H9 (cell line): Measurements from ENCODE around the gene PRKAG3. TPM values are rescaled to one million over a fixed set of nuclear protein-coding genes. Genes with fewer than 3 reads are reported as not detected.

ENCODE experiments used
- DNase-seq: peaks from one replicate; pipeline ENCODE4 v3.0.0-alpha.2; 2017
- H2AFZ ChIP-seq: one replicate; pipeline ENCODE4 v1.6.1; 2013; ENCODE audit warnings: mild to moderate bottlenecking, low read length, control low read depth, moderate library complexity
- H2AK5ac ChIP-seq: 2 replicates; pipeline ENCODE4 v1.6.1; 2013; ENCODE audit warnings: low read length, control low read depth, mixed read lengths; ENCODE audit not compliant: insufficient read length
- H2BK120ac ChIP-seq: one replicate; pipeline ENCODE4 v1.6.1; 2013; ENCODE audit warnings: low read depth, mild to moderate bottlenecking, low read length, control low read depth, inconsistent platforms; ENCODE audit not compliant: poor library complexity, severe bottlenecking
- H2BK12ac ChIP-seq: 2 replicates; pipeline ENCODE4 v1.6.1; 2013; ENCODE audit warnings: low read length, control low read depth, mixed read lengths, low read depth; ENCODE audit not compliant: insufficient read length
- H2BK15ac ChIP-seq: 2 replicates; pipeline ENCODE4 v1.6.1; 2013; ENCODE audit warnings: low read depth, low read length, control low read depth
- H2BK20ac ChIP-seq: one replicate; pipeline ENCODE4 v1.6.1; 2013; ENCODE audit warnings: low read depth, mild to moderate bottlenecking, low read length, control low read depth, inconsistent platforms; ENCODE audit not compliant: poor library complexity, severe bottlenecking
- H2BK5ac ChIP-seq: 2 replicates; pipeline ENCODE4 v1.6.1; 2013; ENCODE audit warnings: low read length, control low read depth, mixed read lengths; ENCODE audit not compliant: insufficient read length
- H3K14ac ChIP-seq: 2 replicates; pipeline ENCODE4 v1.6.1; 2013; ENCODE audit warnings: low read length, control low read depth; ENCODE audit not compliant: insufficient read depth
- H3K18ac ChIP-seq: 2 replicates; pipeline ENCODE4 v1.6.1; 2013; ENCODE audit warnings: low read depth, mild to moderate bottlenecking, mixed read lengths, low read length, control low read depth; ENCODE audit not compliant: insufficient read length
- H3K23ac ChIP-seq: 2 replicates; pipeline ENCODE4 v1.6.1; 2013; ENCODE audit warnings: low read length, control low read depth, mixed read lengths, low read depth; ENCODE audit not compliant: insufficient read length
- H3K23me2 ChIP-seq: 2 replicates; pipeline ENCODE4 v1.6.1; 2013; ENCODE audit warnings: low read depth, mild to moderate bottlenecking, mixed read lengths, low read length, control low read depth; ENCODE audit not compliant: insufficient read length, poor library complexity, severe bottlenecking
- H3K27ac ChIP-seq: 2 replicates; pipeline ENCODE4 v1.5.1; 2013; ENCODE audit warnings: low read length, control low read depth, mixed read lengths, low read depth; ENCODE audit not compliant: insufficient read length
- H3K27me3 ChIP-seq: 2 replicates; pipeline ENCODE4 v1.6.1; 2013; ENCODE audit warnings: low read length, control low read depth, inconsistent platforms; ENCODE audit not compliant: insufficient read depth
- H3K4ac ChIP-seq: 2 replicates; pipeline ENCODE4 v1.6.1; 2013; ENCODE audit warnings: low read depth, mild to moderate bottlenecking, control low read depth, inconsistent platforms, low read length, moderate library complexity
- H3K4me1 ChIP-seq: 2 replicates; pipeline ENCODE4 v1.6.1; 2013; ENCODE audit warnings: low read length, control low read depth, inconsistent platforms; ENCODE audit not compliant: insufficient read depth
- H3K4me2 ChIP-seq: 2 replicates; pipeline ENCODE4 v1.6.1; 2013; ENCODE audit warnings: low read length, control low read depth, mixed read lengths; ENCODE audit not compliant: insufficient read length, insufficient read depth
- H3K56ac ChIP-seq: 2 replicates; pipeline ENCODE4 v1.6.1; 2013; ENCODE audit warnings: low read depth, mild to moderate bottlenecking, mixed read lengths, low read length, control low read depth; ENCODE audit not compliant: insufficient read length
- H3K79me1 ChIP-seq: 2 replicates; pipeline ENCODE4 v1.6.1; 2013; ENCODE audit warnings: low read depth, mild to moderate bottlenecking, moderate library complexity, low read length, control low read depth, inconsistent platforms; ENCODE audit not compliant: insufficient read depth, poor library complexity, severe bottlenecking
- H3K79me2 ChIP-seq: 2 replicates; pipeline ENCODE4 v1.6.1; 2013; ENCODE audit warnings: low read length, control low read depth, inconsistent platforms; ENCODE audit not compliant: insufficient read depth
- H3K9ac ChIP-seq: 2 replicates; pipeline ENCODE4 v1.6.1; 2013; ENCODE audit warnings: low read length, control low read depth, mixed read lengths; ENCODE audit not compliant: insufficient read length; ENCODE audit errors: extremely low read depth
- H3K9me3 ChIP-seq: one replicate; pipeline ENCODE4 v1.6.1; 2013; ENCODE audit warnings: low read depth, low read length, inconsistent platforms; ENCODE audit not compliant: control insufficient read depth
- H3T11ph ChIP-seq: one replicate; pipeline ENCODE4 v1.6.1; 2013; ENCODE audit warnings: mild to moderate bottlenecking, low read length, control low read depth, inconsistent platforms
- H4K20me1 ChIP-seq: one replicate; pipeline ENCODE4 v1.6.1; 2013; ENCODE audit not compliant: control insufficient read depth, insufficient read length, insufficient read depth
- H4K5ac ChIP-seq: 2 replicates; pipeline ENCODE4 v1.6.1; 2013; ENCODE audit warnings: low read depth, mild to moderate bottlenecking, mixed read lengths, low read length, control low read depth; ENCODE audit not compliant: insufficient read length
- H4K8ac ChIP-seq: replicated peaks from 2 replicates; pipeline ENCODE4 v1.6.1; 2013; ENCODE audit warnings: low read length, control low read depth, mixed read lengths, low read depth; ENCODE audit not compliant: insufficient read length
- H4K91ac ChIP-seq: 2 replicates; pipeline ENCODE4 v1.6.1; 2013; ENCODE audit warnings: low read depth, mild to moderate bottlenecking, moderate library complexity, mixed read lengths, low read length, control low read depth; ENCODE audit not compliant: insufficient read length
- H3K27ac Mint-ChIP-seq, 3 experiments: 2 replicates in 2 of 3; 3 replicates in 1 of 3; pipeline ENCODE4 v1.8.0; 2020 to 2021; ENCODE audit warnings: mixed read lengths in 3 of 3, mild to moderate bottlenecking in 1 of 3, moderate library complexity in 1 of 3
- H3K27me3 Mint-ChIP-seq: 2 replicates; pipeline ENCODE4 v1.8.0; 2021; ENCODE audit warnings: low read depth, mild to moderate bottlenecking, moderate library complexity, mixed read lengths
- H3K36me3 Mint-ChIP-seq, 3 experiments: 2 replicates in 2 of 3; 3 replicates in 1 of 3; pipeline ENCODE4 v1.8.0; 2020 to 2021; ENCODE audit warnings: low read depth in 3 of 3, mixed read lengths in 3 of 3; ENCODE audit not compliant: insufficient read depth in 1 of 3
- H3K4me1 Mint-ChIP-seq, 2 experiments: 2 replicates each; pipeline ENCODE4 v1.8.0; 2020; ENCODE audit warnings: mixed read lengths in 2 of 2
- H3K4me3 Mint-ChIP-seq, 2 experiments: 2 replicates in 1 of 2; 3 replicates in 1 of 2; pipeline ENCODE4 v1.8.0; 2020 to 2021; ENCODE audit warnings: mild to moderate bottlenecking in 2 of 2, mixed read lengths in 2 of 2, moderate library complexity in 1 of 2
- H3K9me3 Mint-ChIP-seq, 2 experiments: 2 replicates in 1 of 2; 3 replicates in 1 of 2; pipeline ENCODE4 v1.8.0; 2020; ENCODE audit warnings: mild to moderate bottlenecking in 2 of 2, mixed read lengths in 2 of 2, moderate library complexity in 1 of 2
- CTCF ChIP-seq: fragments of 200-600 bp; sonication (generic); conservative IDR thresholded peaks from 3 replicates; pipeline ENCODE4 v1.8.0; 2021; ENCODE audit warnings: antibody characterized with exemption, mild to moderate bottlenecking
- WGBS: extraction: QIAGEN DNeasy Blood & Tissue Kit; methylation state at CpG from one replicate; pipeline ENCODE4 v1.1.7; 2013; ENCODE audit warnings: missing lambda C conversion rate, low lambda C conversion rate, mixed read lengths; ENCODE audit not compliant: insufficient read length; ENCODE audit errors: extremely low coverage; 5-methylcytosine and 5-hydroxymethylcytosine counted together
- total RNA-seq: library from RNA; stranded (reverse); gene quantifications from 2 replicates; pipeline ENCODE4 v1.2.1, GENCODE V29; 2021

The PRKAG3 gene
- total RNA-seq, 1 experiment from 2014 or later = not detected

DNA sequence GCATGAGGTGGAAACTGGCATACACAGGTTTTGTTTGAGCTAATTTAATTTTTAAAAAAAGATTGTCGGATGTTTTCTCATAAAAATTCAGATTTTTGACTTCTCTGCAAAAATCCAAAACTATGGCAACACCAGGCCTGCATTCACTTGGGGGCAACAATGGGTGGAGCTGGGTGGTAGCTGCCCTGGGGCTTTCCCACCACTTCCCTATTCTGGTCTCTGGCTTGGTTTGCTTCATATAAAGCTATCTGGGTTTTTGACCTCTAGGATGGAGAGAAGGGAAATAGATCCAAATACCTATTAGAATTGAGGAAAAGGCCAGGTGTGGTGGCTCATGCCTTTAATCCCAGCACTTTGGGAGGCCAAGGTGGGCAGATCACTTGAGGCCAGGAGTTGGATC is 55.1 kb downstream of the PRKAG3 start:
- Histone ChIP-seq H2BK20ac (no peak overlapping the region), H3K79me1 (no peaks in the 10 kb centered on the region), H2BK12ac (no peak overlapping the region), H3K9ac (no peak overlapping the region), H3K56ac (no peak overlapping the region), H4K91ac (no peak overlapping the region), H3K4me2 (no peak overlapping the region), H3K23me2 (peaks cover 3% of the 10 kb centered on the region), H2BK15ac (no peak overlapping the region), H3K4ac (no peak overlapping the region), H3T11ph (no peak overlapping the region), H4K20me1 (no peaks in the 10 kb centered on the region), H2BK120ac (no peak overlapping the region), H3K18ac (no peak overlapping the region), H3K4me1 (no peaks in the 10 kb centered on the region), H3K23ac (no peak overlapping the region), H2AK5ac (no peak overlapping the region), H3K27ac (no peak overlapping the region), H3K14ac (no peak overlapping the region), H3K27me3 (no peaks in the 10 kb centered on the region; the same call in 1 of the 2 replicates), H4K5ac (no peak overlapping the region), H2BK5ac (no peak overlapping the region), H4K8ac (no peak overlapping the region), H2AFZ (no peak overlapping the region), H3K79me2 (no peaks in the 10 kb centered on the region), H3K9me3 (no peaks in the 10 kb centered on the region)
- Mint-ChIP-seq H3K4me1 (peaks cover 4 to 8% of the 10 kb centered on the region in 2 experiments), H3K9me3 (peaks cover 4 to 14% of the 10 kb centered on the region in 2 experiments; a peak in 4 of 5 replicates), H3K27ac (no peak overlapping the region), H3K36me3 (peaks cover 0 to 11% (median 10%) of the 10 kb centered on the region in 3 experiments; a peak in 5 of 7 replicates), H3K27me3 (peaks cover 23% of the 10 kb centered on the region), H3K4me3 (no peak overlapping the region)
- no peak for DNase-seq
- no CpG with 5 or more reads among the region's 1 CpG for WGBS
- no peak for TF ChIP-seq CTCF
